Mesodermal cell (in vitro differentiated cells): ENCODE results near the gene PLEKHD1.

Source experiments
- H3K27ac ChIP-seq: 2 replicates; pipeline ENCODE4 v1.7.0; 2013; ENCODE audit warnings: mild to moderate bottlenecking, low read depth, low read length, moderate library complexity; ENCODE audit not compliant: severe bottlenecking
- H3K36me3 ChIP-seq: 2 replicates; pipeline ENCODE4 v1.7.1; 2013; ENCODE audit warnings: mild to moderate bottlenecking, low read length, moderate library complexity; ENCODE audit not compliant: control insufficient read depth, insufficient read depth
- H3K4me1 ChIP-seq: one replicate; pipeline ENCODE4 v1.7.1; 2013; ENCODE audit warnings: mild to moderate bottlenecking, low read length; ENCODE audit not compliant: insufficient read depth, control insufficient read depth, poor library complexity, severe bottlenecking
- H3K4me3 ChIP-seq: 2 replicates; pipeline ENCODE4 v1.7.0; 2013; ENCODE audit warnings: low read length, control low read depth, mild to moderate bottlenecking; ENCODE audit not compliant: insufficient read depth, poor library complexity, severe bottlenecking; ENCODE audit errors: extremely low read depth
- H3K9me3 ChIP-seq: 2 replicates; pipeline ENCODE4 v1.7.1; 2013; ENCODE audit warnings: mild to moderate bottlenecking, low read length, moderate library complexity; ENCODE audit not compliant: control insufficient read depth
- WGBS, 2 experiments: methylation state at CpG; one replicate each; pipeline ENCODE4 v1.1.5; 2013; ENCODE audit warnings: missing lambda C conversion rate in 2 of 2; ENCODE audit not compliant: insufficient coverage in 2 of 2; 5-methylcytosine and 5-hydroxymethylcytosine counted together

The PLEKHD1 gene

DNA sequence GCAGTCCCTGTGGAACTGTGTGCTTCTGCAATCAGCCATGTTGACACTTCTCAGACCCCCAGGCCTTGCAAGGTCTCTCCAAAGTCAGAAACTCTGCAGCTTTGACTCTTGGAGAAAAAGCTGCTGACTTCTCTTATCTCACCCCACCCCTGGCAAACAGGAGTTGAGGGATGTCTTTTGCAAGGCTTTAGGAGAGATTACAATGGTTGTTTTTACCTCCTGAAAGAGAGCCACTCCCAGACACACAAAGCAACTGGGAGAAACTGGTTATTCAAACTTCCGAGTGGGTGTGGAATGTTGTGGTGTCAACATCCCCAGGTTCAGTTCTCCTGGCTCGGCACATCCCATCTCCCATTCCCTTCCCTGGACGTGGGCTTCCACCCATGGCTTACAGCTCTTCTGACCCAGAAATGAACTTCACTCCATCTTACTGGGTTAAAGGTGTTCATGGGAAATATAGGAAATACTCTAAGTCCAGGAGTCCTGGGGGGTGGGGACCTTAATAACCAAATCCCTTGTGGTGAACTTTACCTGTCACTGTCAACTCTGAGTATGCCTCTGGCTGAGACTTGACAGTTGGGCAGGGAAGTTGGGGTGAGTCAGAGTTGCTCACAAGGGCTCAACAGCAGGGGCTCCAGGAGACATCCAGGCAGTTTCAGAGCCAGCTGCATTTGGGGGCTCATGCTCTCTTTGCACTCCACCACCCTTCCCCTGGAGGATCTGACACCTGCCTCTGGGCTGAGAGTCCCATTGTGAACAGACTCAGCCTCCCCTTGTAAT is 48.2 kb downstream of the PLEKHD1 start:
- Histone ChIP-seq H3K36me3 (no peaks in the 10 kb centered on the region), H3K4me3 (no peak overlapping the region), H3K9me3 (no peaks in the 10 kb centered on the region), H3K27ac (no peak overlapping the region), H3K4me1 (no peaks in the 10 kb centered on the region)
- WGBS, 2 experiments, result no CpG with 5 or more reads among the region's 3 CpGs

DNA sequence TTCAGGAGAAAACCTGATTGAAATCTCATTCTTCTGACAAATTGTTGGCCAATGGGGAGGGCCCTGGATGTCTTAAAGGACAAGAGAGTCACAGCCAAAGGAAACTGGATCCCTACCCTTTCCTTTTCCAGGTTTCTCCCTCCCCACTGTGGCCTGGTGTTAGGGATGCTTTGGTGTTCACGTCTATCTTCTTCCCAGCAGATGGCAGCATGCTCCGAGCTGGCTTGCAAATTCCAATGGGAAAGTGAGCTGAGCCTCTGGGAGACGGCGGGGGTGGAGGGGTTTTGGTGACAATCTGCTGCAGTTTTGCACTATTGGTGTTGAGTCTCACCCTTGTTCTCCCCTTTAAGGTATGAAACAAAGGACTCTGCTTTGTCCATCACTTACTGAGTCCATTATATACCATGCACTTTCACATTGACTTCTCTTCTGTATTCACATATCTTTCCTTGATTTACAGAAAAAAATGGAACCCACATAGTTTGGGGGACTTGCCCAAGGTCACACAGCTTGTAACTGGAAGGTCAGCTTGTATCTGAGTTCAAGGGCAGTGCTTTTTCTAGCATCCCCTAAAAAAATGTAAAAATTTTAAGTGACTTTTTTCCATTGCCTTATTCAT is 50.8 kb downstream of the PLEKHD1 start:
- no peaks in the 10 kb centered on the region for H3K9me3 ChIP-seq
- no peak overlapping the region for H3K27ac ChIP-seq
- 0 to 8% methylated on average over 2 of the region's 4 CpGs for WGBS, 2 experiments
- no peaks in the 10 kb centered on the region for H3K4me1 ChIP-seq
- H3K4me3 ChIP-seq, result no peak overlapping the region
- no peaks in the 10 kb centered on the region for H3K36me3 ChIP-seq

DNA sequence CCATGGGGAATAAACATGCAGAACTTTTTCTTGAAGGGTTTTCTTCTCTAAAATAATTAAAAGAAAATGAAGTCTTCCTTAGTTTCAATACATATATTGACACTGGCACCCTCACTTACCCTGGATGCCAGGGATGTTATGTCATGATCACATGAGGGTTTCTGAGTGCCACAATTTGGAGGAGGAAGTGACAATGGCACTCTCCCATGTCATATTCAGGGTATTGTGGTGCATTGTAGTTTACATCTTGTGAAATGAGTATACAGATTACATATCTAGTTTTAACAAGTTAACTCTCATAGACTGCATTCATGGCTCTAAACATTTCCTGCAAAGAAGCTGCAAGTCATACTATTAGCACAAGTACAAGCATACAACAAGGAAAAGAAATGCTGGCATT is 52.4 kb downstream of the PLEKHD1 start:
- no peaks in the 10 kb centered on the region for H3K36me3 ChIP-seq
- no peaks in the 10 kb centered on the region for H3K9me3 ChIP-seq
- no peak overlapping the region for H3K4me3 ChIP-seq

DNA sequence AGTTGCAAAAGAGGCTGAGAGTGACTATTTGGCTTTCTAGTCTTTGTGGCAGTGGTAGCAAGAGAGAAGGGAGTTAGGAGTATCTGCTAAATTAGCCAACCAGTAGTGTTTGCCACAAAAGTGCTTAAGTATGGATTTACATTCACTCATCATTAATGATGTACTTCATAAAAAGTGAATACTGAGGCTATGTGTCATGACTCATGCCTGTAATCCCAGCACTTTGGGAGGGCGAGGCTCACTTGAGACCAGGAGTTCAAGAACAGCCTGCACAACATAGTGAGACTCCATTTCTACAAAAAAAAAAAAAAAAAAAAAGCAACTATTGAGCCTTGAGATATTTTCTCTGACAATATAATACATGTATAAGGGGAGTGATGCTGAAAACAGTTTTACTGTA is 53.4 kb downstream of the PLEKHD1 start:
- Histone ChIP-seq H3K27ac (no peak overlapping the region), H3K9me3 (no peaks in the 10 kb centered on the region), H3K36me3 (no peaks in the 10 kb centered on the region), H3K4me3 (no peak overlapping the region), H3K4me1 (no peaks in the 10 kb centered on the region)
- 100% methylated on average over 1 of the region's 1 CpG; no CpG with 5 or more reads in 1 of the 2 experiments for WGBS, 2 experiments

More for the DNA sequence above, 52.4 kb downstream of the PLEKHD1 start:
- no peak overlapping the region for H3K27ac ChIP-seq
- no peaks in the 10 kb centered on the region for H3K4me1 ChIP-seq

DNA sequence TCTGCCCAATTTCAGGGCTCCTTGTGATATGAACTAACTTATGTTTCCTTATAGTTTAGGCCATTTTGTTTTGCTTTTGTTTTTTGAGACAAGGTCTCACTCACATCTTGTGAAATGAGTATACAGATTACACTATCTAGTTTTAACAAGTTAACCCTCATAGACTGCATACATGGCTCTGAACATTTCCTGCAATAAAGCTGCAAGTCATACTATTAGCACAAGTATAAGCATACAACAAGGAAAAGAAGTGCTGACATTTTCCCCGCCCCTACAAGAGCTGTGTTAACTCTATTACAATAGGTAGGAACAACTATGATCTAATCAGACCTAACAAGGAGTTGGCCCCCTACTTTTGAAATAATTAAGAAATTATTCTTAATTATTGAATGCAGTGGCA is 54.2 kb downstream of the PLEKHD1 start:
- H3K36me3 ChIP-seq, result no peaks in the 10 kb centered on the region
- H3K4me3 ChIP-seq, result no peak overlapping the region
- no peak overlapping the region for H3K27ac ChIP-seq
- H3K4me1 ChIP-seq, result no peaks in the 10 kb centered on the region
- WGBS, 2 experiments, result no CpG with 5 or more reads among the region's 1 CpG
- H3K9me3 ChIP-seq, result no peaks in the 10 kb centered on the region

DNA sequence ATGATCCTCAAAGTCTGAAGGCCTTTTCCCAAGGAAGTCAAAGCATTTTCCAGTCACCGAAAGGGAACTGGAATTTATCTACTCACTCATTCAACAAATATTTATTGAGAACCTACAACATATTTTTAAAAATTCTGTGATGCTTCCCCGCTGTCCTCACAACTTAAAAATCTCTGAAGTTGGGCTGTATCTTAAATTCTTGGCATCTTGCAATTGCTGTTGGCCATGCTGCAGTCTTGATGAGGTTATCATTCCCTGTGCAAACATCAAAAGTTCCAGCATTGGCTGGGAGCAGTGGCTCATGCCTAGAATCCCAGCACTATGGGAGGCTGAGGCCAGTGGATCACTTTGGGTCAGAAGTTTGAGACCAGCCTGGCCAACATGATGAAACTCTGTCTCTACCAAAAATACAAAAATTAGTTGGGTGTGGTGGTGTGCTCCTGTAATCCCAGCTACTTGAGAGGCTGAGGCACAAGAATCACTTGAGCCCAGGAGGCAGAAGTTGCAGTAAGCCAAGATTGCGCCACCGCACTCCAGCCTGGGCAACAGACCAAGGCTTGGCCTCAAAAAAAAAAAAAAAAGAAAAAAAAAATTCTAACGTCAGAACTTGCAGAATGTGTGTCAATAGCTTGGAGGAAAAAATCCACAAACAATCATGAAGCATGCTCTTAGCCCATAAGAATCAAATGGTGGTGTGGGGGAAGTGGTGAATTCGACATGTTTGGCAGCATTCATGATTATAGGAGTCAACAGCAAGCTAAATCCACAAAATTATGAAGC is 55.3 kb downstream of the PLEKHD1 start:
- WGBS, 2 experiments, result 95 to 100% methylated on average over 2 to 4 of the region's 6 CpGs
- Histone ChIP-seq H3K4me1 (peaks cover 4% of the 10 kb centered on the region), H3K27ac (no peak overlapping the region), H3K36me3 (no peaks in the 10 kb centered on the region), H3K9me3 (no peaks in the 10 kb centered on the region), H3K4me3 (no peak overlapping the region)

DNA sequence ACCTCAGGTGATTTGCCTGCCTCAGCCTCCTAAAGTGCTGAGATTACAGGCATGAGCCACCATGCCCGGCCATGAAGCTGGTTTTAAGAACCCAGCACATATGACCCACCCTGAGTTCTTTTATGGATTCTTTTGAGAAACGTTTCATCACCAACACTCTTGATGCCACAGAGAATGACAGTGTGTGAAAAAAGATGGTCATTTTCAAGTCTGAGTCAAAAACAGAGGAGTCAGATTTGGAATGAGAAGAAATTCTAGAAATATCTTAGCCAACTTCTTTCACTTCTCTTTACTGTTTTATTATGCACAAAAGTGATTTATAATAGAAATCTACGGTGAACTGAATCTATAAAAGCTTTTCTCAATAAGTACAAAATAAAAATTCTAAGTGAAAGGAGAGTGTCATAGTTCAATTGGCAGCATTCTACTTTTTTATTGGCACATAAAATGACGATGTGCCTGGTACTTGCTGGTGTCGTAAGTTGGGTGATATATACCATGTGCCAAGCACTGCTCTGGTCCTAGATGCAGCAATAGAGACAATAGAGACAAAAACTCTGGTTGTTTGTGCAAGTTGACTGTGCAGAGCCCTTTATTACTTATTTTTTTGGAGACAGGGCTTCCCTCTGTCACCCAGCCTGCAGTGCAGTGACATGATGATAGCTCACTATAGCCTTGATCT is 56.3 kb downstream of the PLEKHD1 start:
- H3K36me3 ChIP-seq, result no peaks in the 10 kb centered on the region
- H3K4me1 ChIP-seq, result peaks cover 4% of the 10 kb centered on the region
- no peaks in the 10 kb centered on the region for H3K9me3 ChIP-seq
- H3K27ac ChIP-seq, result no peak overlapping the region
- 100% methylated on average over 1 to 2 of the region's 5 CpGs for WGBS, 2 experiments
- no peak overlapping the region for H3K4me3 ChIP-seq

DNA sequence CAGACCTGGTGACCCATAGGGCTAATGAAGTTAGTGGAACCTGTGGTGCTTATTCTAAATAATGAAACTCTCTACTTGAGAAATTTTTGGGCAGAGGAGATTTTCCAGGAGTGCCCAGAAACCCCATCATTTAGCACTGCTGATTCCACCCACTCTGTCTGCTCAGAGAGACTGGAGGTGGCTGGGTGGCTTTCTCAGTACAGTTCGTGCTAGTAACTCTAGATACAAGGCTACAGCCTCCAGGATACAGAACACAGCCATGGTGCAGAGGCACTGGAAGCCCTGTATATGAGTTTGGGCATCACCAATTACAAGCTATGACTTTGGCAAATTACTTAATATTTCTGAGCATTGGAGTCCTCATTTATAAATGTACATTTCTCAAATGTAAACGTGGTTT is 57.8 kb downstream of the PLEKHD1 start:
- no peak overlapping the region for H3K4me3 ChIP-seq
- 100% methylated on average over 1 of the region's 2 CpGs; no CpG with 5 or more reads in 1 of the 2 experiments for WGBS, 2 experiments
- no peaks in the 10 kb centered on the region for H3K36me3 ChIP-seq
- H3K27ac ChIP-seq, result no peak overlapping the region
- H3K9me3 ChIP-seq, result no peaks in the 10 kb centered on the region
- peaks cover 4% of the 10 kb centered on the region for H3K4me1 ChIP-seq

DNA sequence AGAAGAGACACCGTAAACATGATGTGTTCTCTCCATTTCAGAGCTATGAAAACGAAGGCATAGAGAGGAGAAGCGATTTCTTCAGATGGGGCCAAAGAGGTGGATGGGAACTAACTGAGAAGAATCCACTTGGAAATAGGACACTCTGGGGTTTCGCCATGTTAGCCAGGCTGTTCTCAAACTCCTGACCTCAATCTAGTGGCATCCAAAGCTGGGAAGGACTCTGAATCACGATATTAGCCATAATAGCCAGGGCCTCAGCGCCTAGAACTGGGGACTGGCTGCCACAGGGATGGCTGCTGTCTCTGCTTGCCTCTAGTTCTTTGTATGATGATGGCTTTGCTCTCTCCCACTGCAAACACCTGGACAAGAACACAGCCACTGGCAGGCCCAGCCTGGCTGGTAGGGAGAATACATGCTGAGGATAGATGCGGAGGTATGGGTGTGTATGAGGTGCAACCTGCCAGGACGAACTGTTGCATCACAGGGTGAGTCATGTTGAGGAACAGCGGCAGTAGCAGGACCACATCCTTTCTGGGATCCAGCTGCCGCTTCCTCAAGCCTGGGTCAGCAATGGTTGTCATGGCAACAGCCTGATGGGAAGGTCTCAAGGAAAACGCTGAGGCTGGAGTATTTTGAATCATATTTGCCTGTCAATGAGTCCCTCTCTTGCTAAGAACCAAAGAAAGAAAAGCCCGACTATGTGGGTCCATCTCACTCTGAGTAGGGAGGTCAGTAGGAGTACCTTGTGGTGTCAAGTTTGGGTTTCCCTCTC is 59.0 kb downstream of the PLEKHD1 start:
- WGBS, 2 experiments, result 64 to 84% methylated on average over 10 to 11 of the region's 12 CpGs
- Histone ChIP-seq H3K4me1 (peaks cover 4% of the 10 kb centered on the region), H3K4me3 (no peak overlapping the region), H3K9me3 (no peaks in the 10 kb centered on the region), H3K27ac (no peak overlapping the region), H3K36me3 (no peaks in the 10 kb centered on the region)
